CD4-positive, alpha-beta T cell (primary cell): ENCODE results near the gene LEFTY1. TPM values are rescaled to one million over a fixed set of nuclear protein-coding genes. Genes with fewer than 3 reads are reported as not detected.

Source experiments
- ATAC-seq: fragments of 200-7000 bp; cut with Tn5 transposase; one replicate; pipeline ENCODE4 v1.10.0; 2022; ENCODE audit warnings: mild to moderate bottlenecking; ENCODE audit not compliant: poor library complexity
- CTCF ChIA-PET: fragments of 350-600 bp; sonication (Branson Sonifier 250); formaldehyde crosslinking; loops from one replicate; lab custom pipeline; 2021; ENCODE audit warnings: antibody characterized with exemption, inconsistent platforms; lab: Charles Lee
- POLR2A ChIA-PET: fragments of 350-600 bp; sonication (Branson Sonifier 250); formaldehyde crosslinking; loops from one replicate; lab custom pipeline; 2021; ENCODE audit warnings: antibody characterized with exemption, inconsistent platforms; lab: Charles Lee
- DNase-seq, 14 experiments: peaks; one replicate each; pipeline ENCODE4 v3.0.0-alpha.2; 2013 to 2020; ENCODE audit warnings: mixed read lengths in 2 of 14
- H3K27ac ChIP-seq, 2 donors: one replicate each; pipeline versions ENCODE4 v1.5.1 to v1.7.0; 2013; ENCODE audit warnings: low read length in 2 of 2, low read depth in 1 of 2, mild to moderate bottlenecking in 1 of 2
- H3K27me3 ChIP-seq, 2 experiments: 1 replicate in 1 of 2; 2 replicates in 1 of 2; pipeline versions ENCODE4 v1.6.1 to v1.7.0; 2013; ENCODE audit warnings: low read length in 2 of 2, control low read depth in 1 of 2, mild to moderate bottlenecking in 1 of 2, moderate library complexity in 1 of 2; ENCODE audit not compliant: insufficient read depth in 2 of 2, control insufficient read depth in 1 of 2
- H3K36me3 ChIP-seq: one replicate; pipeline ENCODE4 v1.6.1; 2013; ENCODE audit warnings: low read length, control low read depth; ENCODE audit not compliant: insufficient read depth
- H3K4me1 ChIP-seq: one replicate; pipeline ENCODE4 v1.6.1; 2013; ENCODE audit warnings: low read length, control low read depth; ENCODE audit not compliant: insufficient read depth
- H3K4me3 ChIP-seq: one replicate; pipeline ENCODE4 v1.5.1; 2013; ENCODE audit warnings: mild to moderate bottlenecking, low read length, moderate library complexity
- H3K9me3 ChIP-seq, 2 experiments: 1 replicate in 1 of 2; 2 replicates in 1 of 2; pipeline versions ENCODE4 v1.6.1 to v1.7.0; 2013; ENCODE audit warnings: low read length in 2 of 2, mild to moderate bottlenecking in 2 of 2, control low read depth in 1 of 2, moderate library complexity in 1 of 2; ENCODE audit not compliant: control insufficient read depth in 1 of 2, insufficient read depth in 1 of 2
- H3K27ac Mint-ChIP-seq: one replicate; pipeline ENCODE4 v1.8.0; 2020; ENCODE audit warnings: mixed read lengths
- H3K27me3 Mint-ChIP-seq: one replicate; pipeline ENCODE4 v1.8.0; 2021; ENCODE audit warnings: mixed read lengths
- H3K36me3 Mint-ChIP-seq: one replicate; pipeline ENCODE4 v1.8.0; 2021; ENCODE audit warnings: low read depth, mixed read lengths
- H3K4me1 Mint-ChIP-seq: one replicate; pipeline ENCODE4 v1.8.0; 2021; ENCODE audit warnings: low read depth, mixed read lengths
- H3K4me3 Mint-ChIP-seq: one replicate; pipeline ENCODE4 v1.8.0; 2020; ENCODE audit warnings: mild to moderate bottlenecking, mixed read lengths
- H3K9me3 Mint-ChIP-seq: one replicate; pipeline ENCODE4 v1.8.0; 2020; ENCODE audit warnings: mixed read lengths
- CTCF ChIP-seq: fragments of 200-600 bp; IDR thresholded peaks from one replicate; pipeline ENCODE4 v1.8.0; 2022; ENCODE audit warnings: antibody characterized with exemption, mild to moderate bottlenecking
- intact Hi-C, 2 experiments: fragments of 100-400 bp; cut with DNase I in 1 of 2; cut with micrococcal nuclease in 1 of 2; formaldehyde crosslinking; loops; one replicate each; pipeline versions ENCODE4 v1.15.1 to v1.9.0; 2023 to 2025; cut with DNase I, micrococcal nuclease
- total RNA-seq, 174 experiments: library from RNA in 2 of 174; stranded (reverse) in 2 of 174; gene quantifications; one replicate each; pipeline ENCODE4 v1.2.3 and lab custom pipeline; 2021 to 2026

Gene LEFTY1
- total RNA-seq, 2 experiments from 2014 or later: not detected

GRCh38 chr1:225896937-225897549 lies 8.1 kb upstream of the LEFTY1 start:
- peak overlapping the region; percentile 81 to 90 for H3K27ac ChIP-seq
- ATAC-seq (peak; percentile 92), DNase-seq (peak; percentile 45 to 95 (median 60))
- Mint-ChIP-seq H3K27ac (peak overlapping the region; percentile 98), H3K36me3 (no peaks in the 10 kb centered on the region), H3K9me3 (no peaks in the 10 kb centered on the region), H3K27me3 (no peaks in the 10 kb centered on the region), H3K4me3 (peak overlapping the region; percentile 55), H3K4me1 (peaks cover 60% of the 10 kb centered on the region)
- no peaks in the 10 kb centered on the region for H3K27me3 ChIP-seq
- CTCF ChIA-PET: interaction anchor here (1.0 to 2.6 kb wide), 6 partner anchors 14 to 119 kb away, joined by 3 to 21 read pairs (median 7); partner anchors contain the start of genes PYCR2, SRP9 and TMEM63A
- peaks cover 53% of the 10 kb centered on the region for H3K4me1 ChIP-seq
- intact Hi-C loops: loop anchor here (1.0 to 10.0 kb wide), 6 partner anchors 16 to 122 kb away; partner anchors contain the start of genes PYCR2 (in 1 of the 2), SDE2 (in 1 of the 2) and SRP9 (in 1 of the 2)
- no peak for TF ChIP-seq CTCF
- H3K9me3 ChIP-seq: no peaks in the 10 kb centered on the region
- POLR2A ChIA-PET: interaction anchor here (0.6 to 13.8 kb wide), 33 partner anchors 8 to 1466 kb away, joined by 3 to 427 read pairs (median 5); partner anchors contain the start of genes EPHX1, H3-3A, LBR and LEFTY1
- H3K4me3 ChIP-seq: peak overlapping the region; percentile 26
- H3K36me3 ChIP-seq: no peaks in the 10 kb centered on the region

GRCh38 chr1:225896494-225896893 lies 7.5 kb upstream of the LEFTY1 start:
- H3K27ac ChIP-seq: peak overlapping the region; percentile 81 to 90
- ChIA-PET CTCF (interaction anchor here (1.7 to 2.6 kb wide), 3 partner anchors 14 to 119 kb away, joined by 11 to 21 read pairs (median 13); partner anchors contain the start of genes SRP9 and TMEM63A), POLR2A (interaction anchor here (0.6 to 13.8 kb wide), 18 partner anchors 7 to 469 kb away, joined by 5 to 427 read pairs (median 20); partner anchors contain the start of genes H3-3A, LBR, LEFTY1 and PYCR2)
- no peaks in the 10 kb centered on the region for H3K27me3 ChIP-seq
- Mint-ChIP-seq H3K36me3 (no peaks in the 10 kb centered on the region), H3K9me3 (no peaks in the 10 kb centered on the region), H3K4me3 (peak overlapping the region; percentile 55), H3K27me3 (no peaks in the 10 kb centered on the region), H3K27ac (peak overlapping the region; percentile 98), H3K4me1 (peaks cover 60% of the 10 kb centered on the region)
- DNase-seq (peak in 1 of 14 experiments; percentile 26), ATAC-seq (no peak)
- TF ChIP-seq CTCF: no peak
- intact Hi-C loops: loop anchor here in 1 of 2 experiments (10.0 kb wide), 1 partner anchor 122 kb away; the partner anchor contains the start of gene SRP9
- no peak overlapping the region for H3K4me3 ChIP-seq
- H3K36me3 ChIP-seq: no peaks in the 10 kb centered on the region
- H3K4me1 ChIP-seq: peaks cover 57% of the 10 kb centered on the region
- H3K9me3 ChIP-seq: no peaks in the 10 kb centered on the region

GRCh38 chr1:225892307-225892706 lies 3.4 kb upstream of the LEFTY1 start:
- Mint-ChIP-seq H3K36me3 (no peaks in the 10 kb centered on the region), H3K27me3 (no peaks in the 10 kb centered on the region), H3K4me1 (peaks cover 44% of the 10 kb centered on the region), H3K4me3 (no peak overlapping the region), H3K9me3 (no peaks in the 10 kb centered on the region), H3K27ac (no peak overlapping the region)
- Histone ChIP-seq H3K4me1 (peaks cover 50% of the 10 kb centered on the region), H3K27me3 (no peaks in the 10 kb centered on the region), H3K4me3 (no peak overlapping the region), H3K9me3 (no peaks in the 10 kb centered on the region), H3K36me3 (no peaks in the 10 kb centered on the region), H3K27ac (no peak overlapping the region)
- no peak for TF ChIP-seq CTCF
- DNase-seq (no peak), ATAC-seq (no peak)
- ChIA-PET CTCF (interaction anchor here (1.1 kb wide), 1 partner anchor 19 kb away, joined by 3 read pairs; no protein-coding TSS in a partner anchor), POLR2A (interaction anchor here (0.7 to 13.8 kb wide), 2 partner anchors 13 to 32 kb away, joined by 4 to 427 read pairs; partner anchors contain the start of genes PYCR2 and TMEM63A)
- intact Hi-C loops: loop anchor here in 1 of 2 experiments (10.0 kb wide), 1 partner anchor 118 kb away; the partner anchor contains the start of gene SRP9
